OCI-LY7 (cell line): ENCODE measurements around the gene WWOX. TPM values are rescaled to one million over a fixed set of nuclear protein-coding genes. Genes with fewer than 3 reads are reported as not detected.

Source experiments
- BruUV-seq: library from RNA; stranded (reverse); fragments of 400-500 nt; replicated peaks from 2 replicates; lab custom pipeline; 2021; lab: Mats Ljungman, UMichigan
- CTCF ChIA-PET: fragments of 300-600 bp; sonication (Branson Sonifier 250); formaldehyde crosslinking; loops from one replicate; lab custom pipeline; 2022; ENCODE audit warnings: antibody characterized with exemption; ENCODE audit not compliant: unreplicated experiment; lab: Charles Lee
- POLR2A ChIA-PET: fragments of 300-600 bp; sonication (Branson Sonifier 250); formaldehyde crosslinking; loops from one replicate; lab custom pipeline; 2022; ENCODE audit warnings: antibody characterized with exemption; lab: Charles Lee
- DNase-seq: peaks from one replicate; pipeline ENCODE4 v3.0.0-alpha.2; 2015; ENCODE audit warnings: low spot score
- H2AFZ ChIP-seq: fragments of 200-600 bp; sonication (generic), shearing (Covaris generic); 2 replicates; pipeline ENCODE4 v1.6.1; 2014; ENCODE audit warnings: mild to moderate bottlenecking, antibody characterized with exemption, low read length, moderate library complexity
- H3K27ac ChIP-seq: fragments of 200-600 bp; sonication (generic); 2 replicates; pipeline ENCODE4 v1.5.1; 2014; ENCODE audit warnings: mixed run types, low read depth, mild to moderate bottlenecking, moderate library complexity, low read length, inconsistent platforms; ENCODE audit not compliant: poor library complexity, severe bottlenecking
- H3K36me3 ChIP-seq: fragments of 200-600 bp; sonication (generic); 2 replicates; pipeline ENCODE4 v1.6.1; 2014; ENCODE audit warnings: mild to moderate bottlenecking, antibody characterized with exemption, low read length, moderate library complexity, mixed read lengths; ENCODE audit not compliant: insufficient read depth
- H3K4me1 ChIP-seq: fragments of 200-600 bp; sonication (generic); 2 replicates; pipeline ENCODE4 v1.5.1; 2014; ENCODE audit warnings: mild to moderate bottlenecking, low read length; ENCODE audit not compliant: insufficient read depth, poor library complexity, severe bottlenecking
- H3K4me2 ChIP-seq: fragments of 200-600 bp; sonication (generic); 2 replicates; pipeline ENCODE4 v1.6.1; 2014; ENCODE audit warnings: mild to moderate bottlenecking, low read length
- H3K4me3 ChIP-seq: fragments of 200-600 bp; sonication (generic); 2 replicates; pipeline ENCODE4 v1.5.1; 2014; ENCODE audit warnings: mild to moderate bottlenecking, low read depth, low read length; ENCODE audit not compliant: poor library complexity, severe bottlenecking
- H3K79me2 ChIP-seq: fragments of 200-600 bp; sonication (generic); 2 replicates; pipeline ENCODE4 v1.6.1; 2016; ENCODE audit warnings: low read depth, mild to moderate bottlenecking, low read length, moderate library complexity, mixed read lengths; ENCODE audit not compliant: insufficient read depth
- H3K9me2 ChIP-seq: fragments of 200-600 bp; sonication (generic); 2 replicates; pipeline ENCODE4 v1.6.1; 2016; ENCODE audit warnings: mild to moderate bottlenecking, low read length, mixed read lengths; ENCODE audit not compliant: insufficient read depth
- H3K9me3 ChIP-seq: fragments of 200-600 bp; sonication (generic); 2 replicates; pipeline ENCODE4 v1.6.1; 2014; ENCODE audit warnings: mild to moderate bottlenecking, mixed run types, low read length, mixed read lengths
- H4K20me1 ChIP-seq: fragments of 200-600 bp; sonication (generic); 2 replicates; pipeline ENCODE4 v1.6.1; 2014; ENCODE audit warnings: mild to moderate bottlenecking, antibody characterized with exemption, low read length, moderate library complexity, mixed read lengths; ENCODE audit not compliant: insufficient read depth
- EZH2phosphoT487 ChIP-seq: fragments of 200-600 bp; sonication (generic); IDR thresholded peaks from 2 replicates; pipeline ENCODE4 v1.6.1; 2018; ENCODE audit warnings: low read depth, borderline replicate concordance, mild to moderate bottlenecking, mixed run types, antibody characterized with exemption, low read length, moderate library complexity, mixed read lengths
- intact Hi-C: fragments of 100-400 bp; cut with micrococcal nuclease; formaldehyde crosslinking; loops from one replicate; pipeline ENCODE4 v1.10.0; 2022; ENCODE audit not compliant: unreplicated experiment
- total RNA-seq, 2 experiments: library from RNA; depleted of rRNA in 1 of 2; stranded (reverse); fragments of >200 nt in 1 of 2; shearing (Covaris generic) in 1 of 2; gene quantifications; 2 replicates each; pipeline ENCODE4 v1.2.3, GENCODE V29; 2014 to 2022
- TF ChIP-seq, protein P1 (sequence below): fragments of 200-600 bp; sonication (generic); conservative IDR thresholded peaks from 2 replicates; pipeline ENCODE4 v1.5.1; 2014; ENCODE audit warnings: mild to moderate bottlenecking, antibody characterized with exemption, low read length, moderate library complexity, mixed read lengths

The WWOX gene
- total RNA-seq, 2 experiments from 2014 or later: 40.2 to 47.6 TPM

DNA sequence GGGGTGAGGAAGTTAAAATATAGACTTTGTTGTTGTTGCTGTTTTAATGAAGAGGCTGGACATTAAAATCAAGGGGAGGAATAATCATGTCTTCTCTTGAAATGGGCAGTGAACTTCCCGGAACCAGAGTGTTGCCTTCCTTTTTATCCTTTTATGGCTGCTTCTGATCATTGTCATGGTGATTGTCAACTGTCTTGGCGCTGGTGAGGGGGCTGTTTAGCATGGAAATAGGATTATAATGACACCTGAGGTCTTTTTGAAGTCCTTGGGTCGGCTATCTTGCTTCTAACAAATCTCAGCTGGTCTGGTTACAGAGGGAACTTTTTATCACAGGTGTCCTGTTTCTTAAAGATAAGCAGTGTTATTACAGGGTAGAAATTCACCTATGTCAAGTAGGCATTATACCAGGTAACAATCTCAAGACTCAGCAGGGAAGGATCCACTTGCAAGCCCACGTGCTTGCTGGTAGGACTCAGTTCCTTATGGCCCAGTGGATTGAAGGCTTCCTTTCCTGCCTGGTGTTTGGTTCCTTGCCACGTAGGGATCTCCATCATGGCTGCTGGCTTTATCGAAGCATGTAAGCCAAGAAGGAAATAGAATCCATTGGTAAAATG lies 349.3 kb downstream of the WWOX start:
- H3K79me2 ChIP-seq: no peaks in the 10 kb centered on the region
- no peaks in the 10 kb centered on the region for H3K4me1 ChIP-seq
- no peaks in the 10 kb centered on the region for H3K36me3 ChIP-seq
- H3K9me3 ChIP-seq: no peaks in the 10 kb centered on the region
- H3K4me3 ChIP-seq: no peak overlapping the region
- no peak overlapping the region for H3K4me2 ChIP-seq
- H4K20me1 ChIP-seq: no peaks in the 10 kb centered on the region
- ChIA-PET POLR2A (no interaction called here), CTCF (no interaction called here)
- H3K27ac ChIP-seq: no peak overlapping the region
- no peak overlapping the region for H2AFZ ChIP-seq
- no TSS peak for BruUV-seq
- H3K9me2 ChIP-seq: no peaks in the 10 kb centered on the region
- intact Hi-C loops: no loop called here
- DNase-seq: no peak
- TF ChIP-seq, protein P1, sequence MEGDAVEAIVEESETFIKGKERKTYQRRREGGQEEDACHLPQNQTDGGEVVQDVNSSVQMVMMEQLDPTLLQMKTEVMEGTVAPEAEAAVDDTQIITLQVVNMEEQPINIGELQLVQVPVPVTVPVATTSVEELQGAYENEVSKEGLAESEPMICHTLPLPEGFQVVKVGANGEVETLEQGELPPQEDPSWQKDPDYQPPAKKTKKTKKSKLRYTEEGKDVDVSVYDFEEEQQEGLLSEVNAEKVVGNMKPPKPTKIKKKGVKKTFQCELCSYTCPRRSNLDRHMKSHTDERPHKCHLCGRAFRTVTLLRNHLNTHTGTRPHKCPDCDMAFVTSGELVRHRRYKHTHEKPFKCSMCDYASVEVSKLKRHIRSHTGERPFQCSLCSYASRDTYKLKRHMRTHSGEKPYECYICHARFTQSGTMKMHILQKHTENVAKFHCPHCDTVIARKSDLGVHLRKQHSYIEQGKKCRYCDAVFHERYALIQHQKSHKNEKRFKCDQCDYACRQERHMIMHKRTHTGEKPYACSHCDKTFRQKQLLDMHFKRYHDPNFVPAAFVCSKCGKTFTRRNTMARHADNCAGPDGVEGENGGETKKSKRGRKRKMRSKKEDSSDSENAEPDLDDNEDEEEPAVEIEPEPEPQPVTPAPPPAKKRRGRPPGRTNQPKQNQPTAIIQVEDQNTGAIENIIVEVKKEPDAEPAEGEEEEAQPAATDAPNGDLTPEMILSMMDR: no peak
- no peak for TF ChIP-seq EZH2phosphoT487

DNA sequence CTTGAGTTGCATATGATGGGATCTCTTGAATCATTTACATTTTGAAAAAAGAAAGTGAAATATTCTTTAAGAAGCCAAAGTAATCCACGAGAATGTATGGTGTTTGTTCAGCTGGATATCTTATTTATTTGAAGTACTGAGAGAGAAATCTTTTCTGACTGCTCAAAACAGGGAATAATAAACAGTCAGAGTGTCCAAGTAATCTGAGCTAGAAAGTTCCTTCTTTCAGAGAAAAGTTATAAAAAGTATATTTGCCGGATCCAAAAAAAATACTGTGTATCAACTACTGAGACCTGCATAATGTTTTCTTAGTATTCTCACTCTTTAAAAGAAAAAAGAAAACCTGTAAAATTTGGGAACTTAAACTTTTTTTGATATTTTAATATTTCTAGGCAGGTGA lies 350.8 kb downstream of the WWOX start:
- CTCF ChIA-PET: no interaction called here
- no peak overlapping the region for H3K27ac ChIP-seq

DNA sequence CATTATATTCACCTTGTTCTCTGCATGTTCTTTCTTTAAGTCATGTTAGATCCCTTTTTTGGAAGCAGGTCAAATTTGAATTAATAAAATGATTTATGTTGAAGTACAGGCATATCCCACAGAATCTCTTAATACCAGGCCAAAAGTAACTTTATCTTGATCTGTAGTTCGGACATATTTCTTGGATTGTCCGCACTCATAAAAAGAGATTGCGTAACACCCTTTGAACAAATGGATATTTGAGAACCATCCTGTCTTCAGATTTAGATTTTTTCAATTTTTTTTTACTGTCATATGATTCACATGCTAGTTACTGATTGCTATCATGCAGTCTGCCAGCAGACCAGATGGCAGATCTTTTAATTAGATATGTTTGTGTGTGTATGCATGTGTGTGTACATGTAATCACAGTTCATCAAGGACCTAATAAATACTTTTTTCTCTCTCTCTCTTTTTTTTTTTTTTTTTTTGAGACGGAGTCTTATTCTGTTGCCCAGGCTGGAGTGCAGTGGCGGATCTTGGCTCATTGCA lies 352.6 kb downstream of the WWOX start:
- POLR2A ChIA-PET: no interaction called here
- no peaks in the 10 kb centered on the region for H4K20me1 ChIP-seq
- H2AFZ ChIP-seq: no peak overlapping the region
- TF ChIP-seq, protein P1: no peak
- H3K4me3 ChIP-seq: no peak overlapping the region
- H3K79me2 ChIP-seq: no peaks in the 10 kb centered on the region
- no peak for DNase-seq
- CTCF ChIA-PET: no interaction called here
- H3K27ac ChIP-seq: no peak overlapping the region
- H3K36me3 ChIP-seq: no peaks in the 10 kb centered on the region
- no peak overlapping the region for H3K4me2 ChIP-seq
- no peaks in the 10 kb centered on the region for H3K9me2 ChIP-seq
- H3K4me1 ChIP-seq: no peaks in the 10 kb centered on the region
- H3K9me3 ChIP-seq: no peaks in the 10 kb centered on the region
- intact Hi-C loops: no loop called here
- no TSS peak for BruUV-seq

More for the DNA sequence above, 350.8 kb downstream of the WWOX start:
- no peak overlapping the region for H2AFZ ChIP-seq
- no peaks in the 10 kb centered on the region for H3K36me3 ChIP-seq
- H3K79me2 ChIP-seq: no peaks in the 10 kb centered on the region
- POLR2A ChIA-PET: interaction anchor here (0.6 kb wide), 1 partner anchor 280 kb away, joined by 3 read pairs; no protein-coding TSS in a partner anchor
- no peaks in the 10 kb centered on the region for H3K9me3 ChIP-seq
- no peaks in the 10 kb centered on the region for H3K4me1 ChIP-seq
- H3K9me2 ChIP-seq: no peaks in the 10 kb centered on the region
- TF ChIP-seq, protein P1: no peak
- TF ChIP-seq EZH2phosphoT487: no peak
- no peak overlapping the region for H3K4me2 ChIP-seq
- no peaks in the 10 kb centered on the region for H4K20me1 ChIP-seq
- BruUV-seq: no TSS peak
- intact Hi-C loops: no loop called here
- no peak overlapping the region for H3K4me3 ChIP-seq
- DNase-seq: no peak
